Chondrocyte (in vitro differentiated cells): ENCODE measurements around the gene PHACTR1. TPM values are rescaled to one million over a fixed set of nuclear protein-coding genes. Genes with fewer than 3 reads are reported as not detected.

Source experiments
- DNase-seq: peaks from one replicate; pipeline ENCODE4 v3.0.0; 2021; ENCODE audit warnings: mixed read lengths, low spot score
- H3K27ac Mint-ChIP-seq: one replicate; pipeline ENCODE4 v1.8.0; 2021; ENCODE audit warnings: mild to moderate bottlenecking, moderate library complexity, mixed read lengths; ENCODE audit not compliant: unreplicated experiment
- H3K27me3 Mint-ChIP-seq: 2 replicates; pipeline ENCODE4 v1.8.0; 2021; ENCODE audit warnings: low read depth, mixed read lengths
- H3K36me3 Mint-ChIP-seq: 2 replicates; pipeline ENCODE4 v1.8.0; 2021; ENCODE audit warnings: low read depth, mixed read lengths
- H3K4me1 Mint-ChIP-seq: 2 replicates; pipeline ENCODE4 v1.8.0; 2021; ENCODE audit warnings: low read depth, mild to moderate bottlenecking, mixed read lengths
- H3K4me3 Mint-ChIP-seq: one replicate; pipeline ENCODE4 v1.8.0; 2021; ENCODE audit warnings: mild to moderate bottlenecking, moderate library complexity, mixed read lengths; ENCODE audit not compliant: unreplicated experiment
- H3K9me3 Mint-ChIP-seq: 2 replicates; pipeline ENCODE4 v1.8.0; 2021; ENCODE audit warnings: low read depth, mixed read lengths
- total RNA-seq: library from RNA; stranded (reverse); gene quantifications from 3 replicates; pipeline ENCODE4 v1.2.1, GENCODE V29; 2021
- TF ChIP-seq, protein P1 (sequence below): fragments of 200-600 bp; sonication (generic); IDR thresholded peaks from 2 replicates; pipeline ENCODE4 v1.5.0; 2021; ENCODE audit warnings: antibody characterized with exemption, mild to moderate bottlenecking, moderate library complexity

Gene PHACTR1
- total RNA-seq, 1 donor from 2014 or later: 2.1 TPM

DNA sequence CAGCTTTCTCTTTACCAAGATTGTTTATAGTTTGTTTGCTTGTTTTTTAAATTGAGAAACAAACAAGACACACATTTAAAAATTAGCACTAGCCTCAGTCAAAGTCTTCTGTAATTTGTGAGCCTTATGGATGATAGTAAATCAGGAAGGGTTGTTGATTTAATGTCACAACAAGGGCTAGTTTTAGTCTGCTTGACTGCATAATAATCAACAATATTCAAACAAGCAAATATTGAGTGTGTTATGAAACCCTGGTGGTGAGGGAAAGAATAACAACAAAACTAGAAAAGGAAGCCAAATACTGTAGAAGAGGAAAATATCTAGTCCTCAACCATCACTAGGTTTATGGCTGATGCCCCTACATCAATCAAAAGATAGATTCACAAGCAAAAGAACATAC lies 383.2 kb downstream of the PHACTR1 start:
- Mint-ChIP-seq H3K4me3 (no peak overlapping the region), H3K27ac (no peak overlapping the region), H3K36me3 (no peaks in the 10 kb centered on the region), H3K9me3 (no peaks in the 10 kb centered on the region), H3K4me1 (no peaks in the 10 kb centered on the region), H3K27me3 (peaks cover 9% of the 10 kb centered on the region)
- TF ChIP-seq, protein P1, sequence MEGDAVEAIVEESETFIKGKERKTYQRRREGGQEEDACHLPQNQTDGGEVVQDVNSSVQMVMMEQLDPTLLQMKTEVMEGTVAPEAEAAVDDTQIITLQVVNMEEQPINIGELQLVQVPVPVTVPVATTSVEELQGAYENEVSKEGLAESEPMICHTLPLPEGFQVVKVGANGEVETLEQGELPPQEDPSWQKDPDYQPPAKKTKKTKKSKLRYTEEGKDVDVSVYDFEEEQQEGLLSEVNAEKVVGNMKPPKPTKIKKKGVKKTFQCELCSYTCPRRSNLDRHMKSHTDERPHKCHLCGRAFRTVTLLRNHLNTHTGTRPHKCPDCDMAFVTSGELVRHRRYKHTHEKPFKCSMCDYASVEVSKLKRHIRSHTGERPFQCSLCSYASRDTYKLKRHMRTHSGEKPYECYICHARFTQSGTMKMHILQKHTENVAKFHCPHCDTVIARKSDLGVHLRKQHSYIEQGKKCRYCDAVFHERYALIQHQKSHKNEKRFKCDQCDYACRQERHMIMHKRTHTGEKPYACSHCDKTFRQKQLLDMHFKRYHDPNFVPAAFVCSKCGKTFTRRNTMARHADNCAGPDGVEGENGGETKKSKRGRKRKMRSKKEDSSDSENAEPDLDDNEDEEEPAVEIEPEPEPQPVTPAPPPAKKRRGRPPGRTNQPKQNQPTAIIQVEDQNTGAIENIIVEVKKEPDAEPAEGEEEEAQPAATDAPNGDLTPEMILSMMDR: peak; percentile 47
- no peak for DNase-seq

DNA sequence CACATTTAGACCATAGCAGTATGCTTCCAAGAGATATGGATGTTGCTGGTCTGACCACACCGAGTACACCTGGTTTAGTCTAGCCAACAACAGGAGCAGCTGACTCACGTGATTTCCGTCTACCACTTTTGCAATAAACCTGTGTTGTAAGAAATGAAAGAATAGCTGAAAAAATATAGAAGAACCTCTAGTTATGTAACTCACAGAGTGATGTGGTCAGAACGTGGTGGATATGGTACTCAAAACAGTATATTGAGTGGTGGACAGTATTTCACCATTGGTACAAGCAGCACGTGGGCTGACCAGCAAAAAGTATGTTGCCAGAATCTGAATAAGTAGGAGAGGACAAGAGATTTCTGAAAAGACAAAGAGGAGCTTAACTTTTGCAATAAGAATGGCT lies 384.8 kb downstream of the PHACTR1 start:
- Mint-ChIP-seq H3K27me3 (peaks cover 9% of the 10 kb centered on the region), H3K9me3 (no peaks in the 10 kb centered on the region), H3K27ac (no peak overlapping the region), H3K4me1 (no peaks in the 10 kb centered on the region), H3K36me3 (no peaks in the 10 kb centered on the region), H3K4me3 (no peak overlapping the region)
- TF ChIP-seq, protein P1: no peak
- no peak for DNase-seq

DNA sequence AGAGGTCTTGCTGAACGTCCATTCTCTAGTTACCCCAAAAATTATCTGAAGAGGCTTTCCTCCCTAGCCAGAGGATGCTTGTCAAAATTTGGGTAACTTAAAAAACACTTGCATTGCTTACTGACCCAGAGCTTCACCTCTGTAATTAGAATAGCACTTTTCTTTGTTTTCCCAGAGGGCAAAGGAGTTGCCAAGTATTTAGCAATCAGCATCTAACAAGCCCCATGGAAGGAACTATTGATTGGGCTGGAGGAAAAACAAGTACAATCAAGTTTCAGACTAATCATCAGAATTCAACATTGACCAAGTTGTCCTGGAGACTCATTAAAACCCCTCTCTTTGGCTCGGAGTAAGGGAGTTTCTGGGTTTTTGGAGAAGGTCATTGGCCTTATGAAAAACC lies 385.4 kb downstream of the PHACTR1 start:
- Mint-ChIP-seq H3K36me3 (no peaks in the 10 kb centered on the region), H3K9me3 (no peaks in the 10 kb centered on the region), H3K4me3 (no peak overlapping the region), H3K4me1 (no peaks in the 10 kb centered on the region), H3K27ac (no peak overlapping the region), H3K27me3 (peaks cover 11% of the 10 kb centered on the region)
- TF ChIP-seq, protein P1: no peak
- DNase-seq: no peak

DNA sequence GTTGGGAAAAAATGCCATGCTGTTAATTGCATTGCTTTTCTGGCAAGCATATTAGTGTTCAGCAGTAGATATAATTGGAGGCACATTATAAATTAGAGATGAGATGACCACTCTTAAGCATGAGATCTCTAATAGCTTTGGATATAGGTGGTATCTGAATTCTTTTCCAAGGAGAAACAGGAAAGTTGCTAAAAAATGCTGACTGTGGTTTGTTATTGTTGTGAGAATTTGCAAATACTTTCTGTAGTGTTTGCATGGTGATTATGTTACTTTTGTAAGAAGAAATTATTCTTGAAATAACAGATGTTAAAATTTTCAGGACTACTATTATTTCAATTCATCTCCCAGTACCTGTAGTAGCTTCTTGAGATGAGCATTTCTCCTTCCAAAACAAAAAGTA lies 386.6 kb downstream of the PHACTR1 start:
- Mint-ChIP-seq H3K9me3 (no peaks in the 10 kb centered on the region), H3K27me3 (peaks cover 12% of the 10 kb centered on the region), H3K27ac (no peak overlapping the region), H3K36me3 (no peaks in the 10 kb centered on the region), H3K4me3 (no peak overlapping the region), H3K4me1 (no peaks in the 10 kb centered on the region)
- DNase-seq: no peak
- TF ChIP-seq, protein P1: no peak

DNA sequence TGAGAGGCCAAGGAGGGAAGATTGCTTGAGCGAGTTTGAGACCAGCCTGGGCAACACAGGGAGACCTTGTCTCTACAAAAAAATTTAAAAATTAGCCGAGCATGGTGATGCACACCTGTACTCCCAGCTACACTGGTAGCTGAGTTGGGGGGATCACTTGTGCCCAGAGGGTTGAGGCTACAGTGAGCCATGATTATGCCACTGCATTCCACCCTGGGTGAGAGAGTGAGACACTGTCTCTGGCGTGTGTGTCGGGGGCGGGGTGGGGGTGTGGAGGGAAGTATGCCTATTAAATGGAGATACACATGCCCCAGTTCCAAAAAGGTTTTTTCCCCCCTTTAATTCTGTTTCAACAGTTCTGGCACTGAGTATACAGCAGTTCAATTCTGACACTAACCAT lies 388.6 kb downstream of the PHACTR1 start:
- Mint-ChIP-seq H3K4me1 (no peaks in the 10 kb centered on the region), H3K9me3 (peaks cover 6% of the 10 kb centered on the region), H3K4me3 (no peak overlapping the region), H3K27ac (no peak overlapping the region), H3K36me3 (peaks cover 1% of the 10 kb centered on the region), H3K27me3 (peaks cover 13% of the 10 kb centered on the region)
- TF ChIP-seq, protein P1: no peak
- no peak for DNase-seq
